ENCODE data around the gene YOD1. TPM values are rescaled to one million over a fixed set of nuclear protein-coding genes. Genes with fewer than 3 reads are reported as not detected.

The YOD1 gene
- total RNA-seq, 4 donors from 2014 or later: 11.6 to 17.7 (median 13.5) TPM

Other genes with a start within 250 kb of the YOD1 start
- gene IL20, start 185.6 kb downstream of the YOD1 start, total RNA-seq: not detected
- not detected for gene IL24, start 153.8 kb downstream of the YOD1 start, total RNA-seq
- 1 to 10 TPM; 1.2 to 5.2 (median 3.0) TPM for gene FCMR, start 129.3 kb downstream of the YOD1 start, total RNA-seq
- gene PIGR, start 104.7 kb downstream of the YOD1 start, total RNA-seq: 1 to 10 TPM in 1 of 4 donors, under 1 TPM in 2, not detected in 1; 0.11 to 1.2 (median 0.75) TPM
- not detected for gene FCAMR, start 80.7 kb downstream of the YOD1 start, total RNA-seq
- 10 to 100 TPM in 3 of 4 donors, 1 to 10 TPM in 1; 7.1 to 24.6 (median 13.3) TPM for gene C1orf116, start 18.5 kb downstream of the YOD1 start, total RNA-seq
- 100 to 1,000 TPM in 2 of 4 donors, 10 to 100 TPM in 2; 87.7 to 191 (median 110) TPM for gene PFKFB2, start 2.1 kb upstream of the YOD1 start, total RNA-seq
- gene C4BPB, start 37.7 kb upstream of the YOD1 start, total RNA-seq: not detected
- gene C4BPA, start 53.0 kb upstream of the YOD1 start, total RNA-seq: not detected

All from thyroid gland (tissue), 4 donors.